ENCODE measurements around the gene INPP5A.
"Not testable (repeated sequence)": the region's sequence is repeated elsewhere in the genome, so short reads cannot be mapped to it uniquely, and the experiment has no call there.

Gene INPP5A

DNA sequence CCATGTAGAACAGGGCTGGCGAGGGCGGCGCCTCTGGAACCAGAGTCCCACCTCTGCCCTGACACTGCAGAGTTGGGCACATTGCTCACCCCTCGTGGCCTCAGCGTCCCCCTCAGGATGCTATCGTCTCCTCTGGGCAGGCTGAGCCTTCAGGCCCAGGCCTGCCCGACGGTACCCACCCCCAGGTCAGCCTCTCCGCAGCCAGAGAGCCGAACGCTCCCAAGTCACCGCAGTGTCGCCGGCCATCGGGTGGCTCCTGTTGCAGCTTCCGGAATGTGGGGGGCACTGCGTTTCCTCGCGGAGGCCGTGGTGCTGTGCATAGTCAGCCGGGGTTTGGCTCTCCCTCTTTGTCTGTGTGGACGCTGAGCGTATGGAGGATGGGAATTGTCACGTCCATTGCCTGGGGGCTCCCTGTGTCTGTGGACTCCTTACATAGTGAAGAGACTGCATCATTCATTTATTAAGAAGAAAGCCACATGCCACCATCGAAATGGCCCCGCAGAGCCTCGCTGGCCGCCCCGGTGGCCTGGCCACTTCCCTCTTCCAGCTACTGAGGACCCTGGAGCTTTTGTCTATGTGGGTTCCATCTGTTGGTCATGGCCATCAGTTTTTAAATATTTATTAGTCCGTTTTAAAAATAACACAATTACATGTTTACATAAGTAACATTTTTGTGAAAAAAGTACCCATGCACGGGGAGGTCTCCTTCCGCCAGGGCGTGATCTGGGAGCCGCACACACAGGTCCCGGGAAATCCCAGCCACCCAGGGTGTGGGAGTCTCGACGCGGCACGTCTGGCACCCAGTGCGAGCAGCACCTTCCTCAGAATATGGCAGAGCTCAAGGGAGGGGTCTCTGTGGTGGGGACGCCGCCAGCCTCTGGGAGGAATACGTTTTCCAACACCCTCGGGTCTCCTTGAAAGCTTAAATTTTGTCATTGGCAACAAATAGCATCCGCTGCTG, 232.8 kb downstream of the INPP5A start:
- DNase-seq (ENCODE audit: low read depth), result no peak

- not testable (repeated sequence) for DNase-seq (ENCODE audit: low read depth)
These were observed 235.2 kb downstream of the INPP5A start for GRCh38 chr10:132772816-132773215.

DNA sequence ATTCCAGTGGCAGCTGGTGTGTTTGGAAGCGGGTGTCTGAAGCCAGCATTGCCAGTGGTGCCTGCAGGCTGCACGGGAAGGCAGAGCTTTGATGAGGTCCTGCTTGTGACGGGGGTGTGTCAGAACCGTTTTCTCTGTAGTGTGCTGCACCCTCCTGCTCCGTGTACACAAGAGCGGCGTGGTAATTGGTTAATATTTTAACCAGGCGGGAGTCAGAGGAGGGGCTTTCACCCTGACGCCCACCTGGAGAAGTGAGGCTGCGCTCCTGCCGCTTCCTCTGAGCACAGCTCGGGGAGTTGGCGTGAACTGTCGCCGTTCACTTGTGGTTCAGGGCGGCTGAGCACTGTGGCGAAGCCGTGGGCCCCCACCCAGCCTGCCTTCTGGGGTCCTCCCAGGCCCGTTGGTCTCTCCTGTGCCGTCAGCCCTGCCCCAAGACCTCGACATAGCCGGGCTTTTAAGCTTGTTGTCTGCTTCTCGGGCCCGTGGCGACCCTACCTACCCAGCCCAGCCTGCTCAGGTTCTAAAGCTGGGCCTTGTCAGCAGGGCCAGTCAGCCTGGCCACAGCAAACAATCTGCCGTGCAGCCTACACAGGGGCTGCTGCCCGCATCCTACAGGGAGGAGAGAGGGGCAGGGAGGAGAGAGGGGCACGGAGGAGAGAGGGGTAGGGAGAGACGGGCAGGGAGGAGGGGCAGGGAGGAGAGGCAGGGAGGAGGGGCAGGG, 236.8 kb downstream of the INPP5A start:
- DNase-seq (ENCODE audit: low read depth), result no peak

- DNase-seq (ENCODE audit: low read depth), result no peak
These were observed 237.6 kb downstream of the INPP5A start for GRCh38 chr10:132774902-132775863.

- DNase-seq (ENCODE audit: low read depth), result no peak
These were observed 238.6 kb downstream of the INPP5A start for GRCh38 chr10:132776186-132776585.

DNA sequence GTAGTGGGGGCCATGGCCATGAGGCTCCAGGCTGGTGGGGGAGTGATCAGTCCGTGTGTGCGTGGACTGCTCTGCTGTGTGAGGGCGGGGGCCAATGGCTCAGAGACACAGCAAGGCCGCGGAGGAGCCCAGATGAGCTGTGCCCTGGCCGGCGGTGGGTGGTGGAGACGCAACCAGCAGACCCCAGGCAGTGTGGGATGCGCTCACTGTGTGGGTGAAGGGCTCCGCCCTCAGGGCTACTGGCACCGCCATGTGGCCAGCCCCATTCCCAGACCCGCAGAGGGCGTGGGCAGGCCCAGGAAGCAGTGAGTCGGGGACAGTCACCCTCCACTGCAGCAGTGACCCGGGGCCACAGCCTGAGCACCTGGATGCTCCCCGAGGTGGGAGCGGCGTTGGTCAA, 239.2 kb downstream of the INPP5A start:
- no peak for DNase-seq (ENCODE audit: low read depth)

DNA sequence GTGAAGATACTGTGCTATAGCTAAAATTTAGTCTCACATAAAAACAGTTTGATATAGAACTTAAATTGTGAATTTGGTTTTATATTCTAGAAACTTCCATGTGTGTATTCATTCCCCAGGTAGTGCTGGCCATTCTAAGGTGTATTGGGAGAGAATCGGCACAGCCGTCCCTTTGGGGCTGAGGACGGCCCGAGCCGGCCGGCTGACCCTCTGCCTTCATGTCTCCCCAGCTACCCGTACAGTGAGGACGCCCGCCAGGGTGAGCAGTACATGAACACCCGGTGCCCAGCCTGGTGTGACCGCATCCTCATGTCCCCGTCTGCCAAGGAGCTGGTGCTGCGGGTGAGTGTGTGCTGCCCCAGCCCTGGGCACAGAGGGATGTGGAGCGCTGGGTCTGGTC, 239.9 kb downstream of the INPP5A start:
- DNase-seq (ENCODE audit: low read depth), result no peak

GRCh38 chr10:132779549-132780294, 242.1 kb downstream of the INPP5A start:
- no peak for DNase-seq (ENCODE audit: low read depth)

DNA sequence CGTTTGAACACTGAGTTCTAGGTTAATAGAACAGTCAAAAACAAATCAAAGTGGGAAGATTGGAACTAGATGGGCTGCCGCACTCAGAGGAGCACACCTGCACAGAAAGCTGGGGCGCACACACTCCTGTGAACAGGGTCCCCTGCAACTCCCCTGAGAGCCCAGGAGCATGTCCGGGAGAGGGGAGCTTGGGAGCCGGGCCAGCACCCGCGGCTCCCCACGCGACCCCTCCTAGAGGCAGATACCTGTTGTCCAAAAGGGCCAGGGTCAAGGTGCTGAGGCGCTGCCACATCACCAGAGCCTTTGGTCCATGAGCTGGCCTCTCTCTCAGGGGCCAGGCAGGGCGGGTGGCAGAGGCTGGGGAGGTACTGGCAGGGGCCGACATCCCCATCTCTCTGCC, 242.8 kb downstream of the INPP5A start:
- no peak for DNase-seq (ENCODE audit: low read depth)

DNA sequence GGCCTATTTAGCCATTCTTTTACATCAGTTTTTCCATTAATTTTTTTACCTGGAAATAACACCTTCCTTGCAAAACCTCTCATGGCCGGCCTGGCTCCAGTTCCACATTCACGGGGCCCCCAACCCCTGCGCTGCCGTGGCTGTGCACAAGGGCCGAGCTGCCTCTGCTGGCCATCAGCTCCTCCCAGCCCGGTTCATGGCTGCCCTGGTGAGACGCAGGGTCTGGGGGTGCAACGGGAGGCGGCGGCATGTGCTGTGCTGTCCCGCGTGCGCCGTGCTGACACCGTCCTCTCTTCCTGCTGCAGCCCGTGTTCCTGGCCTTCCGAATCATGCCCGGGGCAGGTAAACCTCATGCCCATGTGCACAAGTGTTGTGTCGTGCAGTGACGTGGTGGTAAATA, 244.0 kb downstream of the INPP5A start:
- DNase-seq (ENCODE audit: low read depth), result no peak

DNA sequence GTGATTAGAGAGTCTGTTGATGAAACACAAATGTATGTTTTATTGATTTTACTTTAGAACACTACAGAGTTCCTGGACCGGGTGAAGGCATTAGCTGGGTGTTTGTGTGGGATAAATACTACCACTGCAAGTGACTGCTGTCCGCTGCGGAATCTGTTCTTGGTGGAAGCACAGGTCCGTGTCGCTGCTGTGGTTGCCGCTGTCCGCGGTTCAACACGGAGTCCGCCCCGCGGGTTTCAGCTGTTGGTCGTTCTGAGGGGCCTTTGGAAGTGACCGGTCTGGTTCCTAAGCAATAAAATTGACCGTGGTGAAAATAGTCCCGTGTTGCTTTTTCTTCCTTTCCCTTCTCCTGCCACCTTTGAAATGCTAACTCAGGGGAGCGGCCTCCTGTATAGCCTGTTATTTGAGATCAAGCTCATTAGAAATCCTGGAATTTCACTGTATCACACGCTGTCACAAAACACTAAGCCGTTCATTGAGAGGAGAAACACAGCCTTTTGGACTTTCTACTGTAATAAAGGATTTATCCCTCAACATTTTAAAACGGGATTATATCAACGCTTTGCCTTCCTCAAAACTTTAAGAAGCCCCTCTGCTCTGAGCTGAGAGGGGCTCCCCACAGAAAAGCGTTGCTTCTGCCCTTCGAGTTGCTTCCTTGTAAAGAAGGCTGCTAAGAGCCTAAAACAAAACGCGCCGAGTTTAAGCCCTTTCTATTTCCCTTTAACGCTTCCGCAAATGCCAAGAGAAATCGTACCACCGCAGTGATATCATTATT, 245.8 kb downstream of the INPP5A start:
- no peak for DNase-seq (ENCODE audit: low read depth)

- DNase-seq (ENCODE audit: low read depth), result no peak
These were observed 246.6 kb downstream of the INPP5A start for GRCh38 chr10:132783940-132784865.

- DNase-seq (ENCODE audit: low read depth), result no peak
These were observed 247.5 kb downstream of the INPP5A start for GRCh38 chr10:132784866-132785722.

DNA sequence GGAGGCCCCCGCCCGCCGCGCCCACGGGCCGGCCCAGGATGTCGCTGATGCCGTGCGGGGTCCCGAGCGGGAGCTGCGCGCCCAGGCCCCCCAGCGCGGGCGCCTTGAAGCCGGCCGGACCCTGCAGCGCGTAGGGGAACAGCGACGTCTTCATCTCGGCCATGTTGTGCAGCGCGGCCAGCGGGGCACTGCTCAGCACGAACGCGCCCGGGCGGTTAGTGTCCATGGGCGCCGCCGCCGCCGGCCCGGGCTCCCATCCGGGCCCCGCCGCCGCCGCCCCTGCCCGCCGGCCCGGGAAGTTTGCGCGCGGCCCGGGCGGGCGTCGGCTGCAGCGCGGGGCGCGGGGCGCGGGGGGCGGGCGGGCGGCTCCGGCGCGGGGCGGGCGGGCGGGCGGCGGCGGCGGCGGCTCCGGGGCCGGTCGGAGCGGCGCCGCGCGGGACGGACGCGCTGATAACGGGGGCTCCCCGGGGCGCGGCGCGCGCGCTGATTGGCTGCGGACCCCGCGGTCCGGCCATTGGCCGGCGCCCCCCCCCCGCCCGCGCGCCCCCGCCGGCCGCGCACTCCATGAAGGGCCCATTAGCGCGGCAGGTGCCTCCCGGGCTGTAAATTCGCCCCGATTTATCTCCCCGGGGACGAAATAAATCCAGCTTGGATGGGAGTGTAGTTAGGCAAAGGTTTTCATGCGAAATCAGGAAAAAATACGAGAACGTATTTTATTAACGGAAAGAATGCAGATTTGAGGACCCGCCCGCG, 248.3 kb downstream of the INPP5A start, which contains the start of gene NKX6-2:
NKX6-2 (minus strand) TSS at position 425 of the 753 bp plus-strand sequence; CDS start at position 226, 199 bp downstream.
- DNase-seq (ENCODE audit: low read depth), result no peak

GRCh38 chr10:132786476-132786883, 248.9 kb downstream of the INPP5A start:
- no peak for DNase-seq (ENCODE audit: low read depth)

DNA sequence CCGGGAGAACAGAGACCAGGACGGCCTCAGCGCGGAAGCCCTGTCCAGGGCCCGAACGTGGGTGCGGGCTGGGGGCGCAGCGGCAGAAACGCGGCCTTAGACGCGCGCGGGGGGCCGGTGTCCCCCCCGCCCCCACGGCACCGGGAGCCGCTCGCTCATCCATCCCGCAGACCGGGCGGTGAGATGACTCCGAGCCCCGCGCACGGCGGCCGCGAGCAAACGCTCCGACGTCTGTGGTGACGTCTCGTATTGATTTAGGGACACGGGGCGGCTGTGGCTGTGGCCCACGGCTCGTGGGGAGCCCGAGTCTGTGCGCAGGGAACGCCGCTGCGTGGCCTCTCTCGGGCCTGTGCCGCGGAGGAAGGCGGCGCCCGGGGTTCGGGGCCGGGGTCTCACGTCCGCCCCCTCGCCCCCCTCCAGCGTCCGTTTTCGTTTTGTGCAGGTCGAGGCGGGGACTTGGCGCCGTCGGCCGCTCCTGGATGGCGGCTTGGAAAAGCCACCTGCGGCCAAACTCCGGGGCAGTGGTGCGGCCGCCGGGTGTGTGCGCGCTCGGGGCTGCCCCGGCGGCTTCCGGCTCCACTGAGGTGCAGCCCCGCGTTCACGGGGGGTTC, 249.4 kb downstream of the INPP5A start:
- DNase-seq (ENCODE audit: low read depth), result no peak

Measured in HS-5 (cell line).